DOHH2 (cell line): ENCODE data around the gene RPH3AL.

Experiments used
- CTCF ChIP-seq: fragments of 200-600 bp; sonication (generic); IDR thresholded peaks from one replicate; pipeline ENCODE4 v1.5.1; 2014; ENCODE audit warnings: antibody characterized with exemption, mild to moderate bottlenecking, low read depth, low read length; ENCODE audit not compliant: poor library complexity, severe bottlenecking
- EZH2phosphoT487 ChIP-seq: fragments of 200-600 bp; sonication (generic); IDR thresholded peaks from 2 replicates; pipeline ENCODE4 v1.6.1; 2017; ENCODE audit warnings: borderline replicate concordance, mild to moderate bottlenecking, antibody characterized with exemption, low read length, moderate library complexity, mixed read lengths

DNA sequence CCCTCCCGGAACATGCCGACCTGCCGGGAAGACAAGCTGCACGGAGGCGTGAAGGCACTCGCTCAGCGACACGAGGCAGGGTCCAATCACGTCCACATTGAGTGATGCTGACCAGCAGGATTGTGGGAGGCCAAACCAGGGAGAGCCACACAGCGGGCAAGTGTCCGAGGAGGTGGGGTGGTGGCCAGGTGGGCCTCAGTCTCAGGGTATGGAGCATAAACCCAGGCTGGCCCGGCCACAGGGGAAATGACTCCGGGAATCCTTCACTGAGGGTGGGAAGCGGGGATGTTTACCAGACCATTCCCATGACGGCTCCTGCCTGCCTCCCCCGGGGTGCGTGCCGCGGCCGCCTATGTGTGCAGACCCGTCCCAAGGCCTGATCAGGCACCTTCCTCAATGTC lies 62.5 kb downstream of the RPH3AL start:
- TF ChIP-seq CTCF: no peak
- TF ChIP-seq EZH2phosphoT487: no peak
